H9 (cell line): ENCODE results near the gene MYRIP. TPM values are rescaled to one million over a fixed set of nuclear protein-coding genes. Genes with fewer than 3 reads are reported as not detected.

Source experiments
- DNase-seq: peaks from one replicate; pipeline ENCODE4 v3.0.0-alpha.2; 2017
- H2AFZ ChIP-seq: one replicate; pipeline ENCODE4 v1.6.1; 2013; ENCODE audit warnings: mild to moderate bottlenecking, low read length, control low read depth, moderate library complexity
- H2AK5ac ChIP-seq: 2 replicates; pipeline ENCODE4 v1.6.1; 2013; ENCODE audit warnings: low read length, control low read depth, mixed read lengths; ENCODE audit not compliant: insufficient read length
- H2BK120ac ChIP-seq: one replicate; pipeline ENCODE4 v1.6.1; 2013; ENCODE audit warnings: low read depth, mild to moderate bottlenecking, low read length, control low read depth, inconsistent platforms; ENCODE audit not compliant: poor library complexity, severe bottlenecking
- H2BK12ac ChIP-seq: 2 replicates; pipeline ENCODE4 v1.6.1; 2013; ENCODE audit warnings: low read length, control low read depth, mixed read lengths, low read depth; ENCODE audit not compliant: insufficient read length
- H2BK15ac ChIP-seq: 2 replicates; pipeline ENCODE4 v1.6.1; 2013; ENCODE audit warnings: low read depth, low read length, control low read depth
- H2BK20ac ChIP-seq: one replicate; pipeline ENCODE4 v1.6.1; 2013; ENCODE audit warnings: low read depth, mild to moderate bottlenecking, low read length, control low read depth, inconsistent platforms; ENCODE audit not compliant: poor library complexity, severe bottlenecking
- H2BK5ac ChIP-seq: 2 replicates; pipeline ENCODE4 v1.6.1; 2013; ENCODE audit warnings: low read length, control low read depth, mixed read lengths; ENCODE audit not compliant: insufficient read length
- H3K14ac ChIP-seq: 2 replicates; pipeline ENCODE4 v1.6.1; 2013; ENCODE audit warnings: low read length, control low read depth; ENCODE audit not compliant: insufficient read depth
- H3K18ac ChIP-seq: 2 replicates; pipeline ENCODE4 v1.6.1; 2013; ENCODE audit warnings: low read depth, mild to moderate bottlenecking, mixed read lengths, low read length, control low read depth; ENCODE audit not compliant: insufficient read length
- H3K23ac ChIP-seq: 2 replicates; pipeline ENCODE4 v1.6.1; 2013; ENCODE audit warnings: low read length, control low read depth, mixed read lengths, low read depth; ENCODE audit not compliant: insufficient read length
- H3K23me2 ChIP-seq: 2 replicates; pipeline ENCODE4 v1.6.1; 2013; ENCODE audit warnings: low read depth, mild to moderate bottlenecking, mixed read lengths, low read length, control low read depth; ENCODE audit not compliant: insufficient read length, poor library complexity, severe bottlenecking
- H3K27ac ChIP-seq: 2 replicates; pipeline ENCODE4 v1.5.1; 2013; ENCODE audit warnings: low read length, control low read depth, mixed read lengths, low read depth; ENCODE audit not compliant: insufficient read length
- H3K27me3 ChIP-seq: 2 replicates; pipeline ENCODE4 v1.6.1; 2013; ENCODE audit warnings: low read length, control low read depth, inconsistent platforms; ENCODE audit not compliant: insufficient read depth
- H3K4ac ChIP-seq: 2 replicates; pipeline ENCODE4 v1.6.1; 2013; ENCODE audit warnings: low read depth, mild to moderate bottlenecking, control low read depth, inconsistent platforms, low read length, moderate library complexity
- H3K4me1 ChIP-seq: 2 replicates; pipeline ENCODE4 v1.6.1; 2013; ENCODE audit warnings: low read length, control low read depth, inconsistent platforms; ENCODE audit not compliant: insufficient read depth
- H3K4me2 ChIP-seq: 2 replicates; pipeline ENCODE4 v1.6.1; 2013; ENCODE audit warnings: low read length, control low read depth, mixed read lengths; ENCODE audit not compliant: insufficient read length, insufficient read depth
- H3K56ac ChIP-seq: 2 replicates; pipeline ENCODE4 v1.6.1; 2013; ENCODE audit warnings: low read depth, mild to moderate bottlenecking, mixed read lengths, low read length, control low read depth; ENCODE audit not compliant: insufficient read length
- H3K79me1 ChIP-seq: 2 replicates; pipeline ENCODE4 v1.6.1; 2013; ENCODE audit warnings: low read depth, mild to moderate bottlenecking, moderate library complexity, low read length, control low read depth, inconsistent platforms; ENCODE audit not compliant: insufficient read depth, poor library complexity, severe bottlenecking
- H3K79me2 ChIP-seq: 2 replicates; pipeline ENCODE4 v1.6.1; 2013; ENCODE audit warnings: low read length, control low read depth, inconsistent platforms; ENCODE audit not compliant: insufficient read depth
- H3K9ac ChIP-seq: 2 replicates; pipeline ENCODE4 v1.6.1; 2013; ENCODE audit warnings: low read length, control low read depth, mixed read lengths; ENCODE audit not compliant: insufficient read length; ENCODE audit errors: extremely low read depth
- H3K9me3 ChIP-seq: one replicate; pipeline ENCODE4 v1.6.1; 2013; ENCODE audit warnings: low read depth, low read length, inconsistent platforms; ENCODE audit not compliant: control insufficient read depth
- H3T11ph ChIP-seq: one replicate; pipeline ENCODE4 v1.6.1; 2013; ENCODE audit warnings: mild to moderate bottlenecking, low read length, control low read depth, inconsistent platforms
- H4K20me1 ChIP-seq: one replicate; pipeline ENCODE4 v1.6.1; 2013; ENCODE audit not compliant: control insufficient read depth, insufficient read length, insufficient read depth
- H4K5ac ChIP-seq: 2 replicates; pipeline ENCODE4 v1.6.1; 2013; ENCODE audit warnings: low read depth, mild to moderate bottlenecking, mixed read lengths, low read length, control low read depth; ENCODE audit not compliant: insufficient read length
- H4K8ac ChIP-seq: replicated peaks from 2 replicates; pipeline ENCODE4 v1.6.1; 2013; ENCODE audit warnings: low read length, control low read depth, mixed read lengths, low read depth; ENCODE audit not compliant: insufficient read length
- H4K91ac ChIP-seq: 2 replicates; pipeline ENCODE4 v1.6.1; 2013; ENCODE audit warnings: low read depth, mild to moderate bottlenecking, moderate library complexity, mixed read lengths, low read length, control low read depth; ENCODE audit not compliant: insufficient read length
- H3K27ac Mint-ChIP-seq, 3 experiments: 2 replicates in 2 of 3; 3 replicates in 1 of 3; pipeline ENCODE4 v1.8.0; 2020 to 2021; ENCODE audit warnings: mixed read lengths in 3 of 3, mild to moderate bottlenecking in 1 of 3, moderate library complexity in 1 of 3
- H3K27me3 Mint-ChIP-seq: 2 replicates; pipeline ENCODE4 v1.8.0; 2021; ENCODE audit warnings: low read depth, mild to moderate bottlenecking, moderate library complexity, mixed read lengths
- H3K36me3 Mint-ChIP-seq, 3 experiments: 2 replicates in 2 of 3; 3 replicates in 1 of 3; pipeline ENCODE4 v1.8.0; 2020 to 2021; ENCODE audit warnings: low read depth in 3 of 3, mixed read lengths in 3 of 3; ENCODE audit not compliant: insufficient read depth in 1 of 3
- H3K4me1 Mint-ChIP-seq, 2 experiments: 2 replicates each; pipeline ENCODE4 v1.8.0; 2020; ENCODE audit warnings: mixed read lengths in 2 of 2
- H3K4me3 Mint-ChIP-seq, 2 experiments: 2 replicates in 1 of 2; 3 replicates in 1 of 2; pipeline ENCODE4 v1.8.0; 2020 to 2021; ENCODE audit warnings: mild to moderate bottlenecking in 2 of 2, mixed read lengths in 2 of 2, moderate library complexity in 1 of 2
- H3K9me3 Mint-ChIP-seq, 2 experiments: 2 replicates in 1 of 2; 3 replicates in 1 of 2; pipeline ENCODE4 v1.8.0; 2020; ENCODE audit warnings: mild to moderate bottlenecking in 2 of 2, mixed read lengths in 2 of 2, moderate library complexity in 1 of 2
- CTCF ChIP-seq: fragments of 200-600 bp; sonication (generic); conservative IDR thresholded peaks from 3 replicates; pipeline ENCODE4 v1.8.0; 2021; ENCODE audit warnings: antibody characterized with exemption, mild to moderate bottlenecking
- total RNA-seq: library from RNA; stranded (reverse); gene quantifications from 2 replicates; pipeline ENCODE4 v1.2.1, GENCODE V29; 2021

MYRIP gene
- total RNA-seq, 1 experiment from 2014 or later = 1.8 TPM

DNA sequence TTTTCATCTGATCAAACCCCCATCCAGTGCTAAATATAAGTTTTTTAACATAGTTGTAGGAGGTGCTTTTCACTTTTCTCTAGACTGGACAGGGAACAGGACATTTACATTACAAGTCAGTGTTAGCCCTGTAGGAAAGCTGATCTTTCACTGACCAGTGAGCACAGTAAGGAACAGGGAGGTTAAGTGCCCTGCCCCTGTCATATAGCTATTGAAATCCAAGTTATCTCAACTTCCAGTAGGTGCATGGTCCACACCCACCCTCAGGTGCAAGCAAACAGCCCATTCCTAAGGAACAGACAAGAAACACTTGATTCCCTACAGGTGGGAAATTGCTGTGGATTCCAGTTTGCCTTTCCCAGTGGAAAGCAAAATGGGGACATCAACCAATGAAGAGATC is 421.0 kb downstream of the MYRIP start:
- Histone ChIP-seq H3K27ac (no peak overlapping the region), H4K8ac (no peak overlapping the region), H4K91ac (no peak overlapping the region), H3K4ac (no peak overlapping the region), H4K20me1 (no peaks in the 10 kb centered on the region), H3K14ac (no peak overlapping the region), H3K23me2 (no peaks in the 10 kb centered on the region), H3K56ac (no peak overlapping the region), H3T11ph (no peak overlapping the region), H3K27me3 (no peaks in the 10 kb centered on the region), H2BK120ac (no peak overlapping the region), H3K79me1 (no peaks in the 10 kb centered on the region), H3K23ac (no peak overlapping the region), H3K9ac (no peak overlapping the region), H3K79me2 (no peaks in the 10 kb centered on the region), H3K4me1 (no peaks in the 10 kb centered on the region), H4K5ac (no peak overlapping the region), H2BK15ac (no peak overlapping the region), H2BK5ac (no peak overlapping the region), H2AFZ (no peak overlapping the region), H2BK20ac (no peak overlapping the region), H2AK5ac (no peak overlapping the region), H3K9me3 (no peaks in the 10 kb centered on the region), H3K4me2 (no peak overlapping the region), H2BK12ac (no peak overlapping the region), H3K18ac (no peak overlapping the region)
- DNase-seq = no peak
- no peak for TF ChIP-seq CTCF
- H3K4me3 Mint-ChIP-seq = no peak overlapping the region
- H3K27me3 Mint-ChIP-seq = no peaks in the 10 kb centered on the region; the same call in 1 of the 2 replicates
- H3K4me1 Mint-ChIP-seq = no peaks in the 10 kb centered on the region
- H3K27ac Mint-ChIP-seq = no peak overlapping the region
- no peaks in the 10 kb centered on the region for H3K9me3 Mint-ChIP-seq
- no peaks in the 10 kb centered on the region for H3K36me3 Mint-ChIP-seq
